HTERT RPE-1 (cell line): ENCODE data around the gene ARID1A.

Source experiments
- in situ Hi-C: fragments of 300-500 bp; cut with MboI; formaldehyde crosslinking; loops from 4 replicates; pipeline ENCODE4 v1.14.3; 2020; ENCODE audit warnings: low sequenced_read_pairs

The ARID1A gene

DNA sequence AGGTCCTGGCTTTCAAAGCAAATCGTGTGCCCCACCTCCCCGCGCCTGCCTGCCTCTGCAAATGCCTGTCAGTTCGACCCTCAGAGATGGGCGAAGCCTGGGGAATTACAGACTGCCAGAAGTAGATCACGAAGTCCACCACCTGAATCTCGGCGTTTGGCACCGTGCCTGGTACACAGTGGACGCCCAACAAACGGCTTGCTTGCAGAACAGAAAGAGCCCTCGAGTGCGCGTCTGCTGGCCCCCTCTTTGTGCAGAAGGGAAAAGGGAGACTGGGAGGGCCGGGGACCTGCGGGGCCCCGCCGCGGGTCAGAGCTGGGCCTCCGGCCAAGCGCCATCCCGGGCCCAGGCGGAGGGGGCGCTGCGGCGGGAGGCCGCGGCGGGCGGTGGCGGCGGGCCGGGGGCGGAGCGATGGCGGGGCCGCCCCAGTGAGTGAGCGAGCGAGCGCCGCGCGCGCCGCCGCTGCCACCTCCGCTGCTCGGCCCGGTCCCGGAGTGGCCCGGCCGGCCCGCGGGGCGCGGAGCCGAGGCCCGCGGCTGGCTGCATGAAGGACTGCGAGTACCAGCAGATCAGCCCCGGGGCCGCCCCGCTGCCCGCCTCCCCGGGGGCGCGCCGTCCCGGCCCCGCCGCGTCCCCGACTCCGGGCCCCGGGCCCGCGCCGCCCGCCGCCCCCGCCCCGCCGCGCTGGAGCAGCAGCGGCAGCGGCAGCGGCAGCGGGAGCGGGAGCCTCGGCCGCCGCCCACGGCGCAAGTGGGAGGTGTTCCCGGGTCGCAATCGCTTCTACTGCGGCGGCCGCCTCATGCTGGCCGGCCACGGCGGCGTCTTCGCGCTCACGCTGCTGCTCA, 130.7 kb downstream of the ARID1A start, which contains the start of gene ZDHHC18:
Gene ZDHHC18, plus strand, starts transcription at position 428 of the 845 bp plus-strand sequence. Its CDS starts 117 bp downstream, at position 545.
- in situ Hi-C loops = no loop called here

DNA sequence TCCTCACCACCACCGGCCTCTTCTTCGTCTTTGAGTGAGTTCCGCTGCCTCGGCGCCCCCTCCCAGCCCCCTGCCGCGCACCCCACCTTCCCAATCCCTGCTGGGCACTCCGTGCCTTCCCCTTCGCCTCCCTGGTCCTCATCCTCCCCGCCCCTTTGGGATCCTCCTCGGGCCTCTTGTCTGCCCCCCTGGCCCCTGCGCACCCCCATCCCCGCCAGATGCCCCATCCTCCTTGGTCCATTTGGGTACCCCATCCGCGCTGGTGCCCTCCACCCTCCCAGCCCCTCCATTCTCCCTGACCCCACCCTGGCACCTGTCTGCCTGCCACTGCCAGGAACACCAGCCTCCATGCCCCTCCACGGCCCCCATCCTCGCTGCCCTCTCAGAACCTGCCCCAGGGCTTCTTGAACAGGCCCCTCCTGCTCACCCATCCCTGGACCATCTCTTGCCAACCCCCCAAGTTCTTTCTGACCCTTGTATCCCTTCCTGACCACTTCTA, 131.3 kb downstream of the ARID1A start:
- in situ Hi-C loops = no loop called here

DNA sequence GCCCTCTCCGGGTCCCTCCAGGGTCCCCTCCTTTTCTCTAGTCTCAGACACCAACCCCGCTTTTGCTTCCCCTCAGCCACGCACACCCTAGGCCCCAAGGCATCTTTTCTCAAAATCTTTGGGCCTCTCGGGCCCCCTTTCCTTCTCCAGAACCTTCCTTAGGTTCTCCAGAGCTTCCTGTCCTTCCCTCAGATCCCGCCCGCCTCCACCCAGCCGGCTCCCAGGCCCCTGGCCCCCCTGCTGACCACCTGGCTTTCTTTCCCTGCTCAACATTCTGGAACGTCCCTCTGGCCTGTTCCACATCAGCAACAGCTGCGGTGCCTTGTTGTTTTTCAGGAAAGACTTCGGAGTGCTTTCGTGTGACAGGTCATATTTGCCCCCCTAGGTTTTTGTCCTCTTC, 131.8 kb downstream of the ARID1A start:
- in situ Hi-C loops = no loop called here

GRCh38 chr1:26828411-26828991, 132.7 kb downstream of the ARID1A start:
- in situ Hi-C loops = no loop called here

- in situ Hi-C loops = no loop called here
These were observed 133.5 kb downstream of the ARID1A start for GRCh38 chr1:26829184-26829911.

- in situ Hi-C loops = no loop called here
These were observed 135.2 kb downstream of the ARID1A start for GRCh38 chr1:26831059-26831458.
